Naive thymus-derived CD8-positive, alpha-beta T cell (primary cell): ENCODE measurements around the gene RFK. TPM values are rescaled to one million over a fixed set of nuclear protein-coding genes. Genes with fewer than 3 reads are reported as not detected.

Experiments
- ATAC-seq, 2 donors: fragments of 150-1000 bp; cut with Tn5 transposase in 1 of 2; sonication (Bioruptor Pico), chemical (Tn5 transposase) in 1 of 2; 1 replicate in 1 of 2; 2 replicates in 1 of 2; pipeline ENCODE4 v1.10.0; 2021; ENCODE audit warnings: mild to moderate bottlenecking in 2 of 2, moderate library complexity in 2 of 2
- POLR2A ChIA-PET: fragments of 350-600 bp; sonication (Branson Sonifier 250); formaldehyde crosslinking; loops from one replicate; lab custom pipeline; 2021; ENCODE audit warnings: antibody characterized with exemption; lab: Charles Lee
- DNase-seq, 10 donors: peaks; one replicate each; pipeline versions ENCODE4 v3.0.0 to v3.0.0-alpha.2; 2020 to 2022
- H3K27ac Mint-ChIP-seq, 10 donors: one replicate each; pipeline ENCODE4 v1.8.0; 2020 to 2022; ENCODE audit warnings: mild to moderate bottlenecking in 10 of 10, mixed read lengths in 10 of 10, moderate library complexity in 4 of 10, inconsistent platforms in 1 of 10
- H3K27me3 Mint-ChIP-seq, 5 donors: one replicate each; pipeline ENCODE4 v1.8.0; 2021 to 2022; ENCODE audit warnings: mixed read lengths in 5 of 5
- H3K36me3 Mint-ChIP-seq, 3 donors: one replicate each; pipeline ENCODE4 v1.8.0; 2020 to 2022; ENCODE audit warnings: mixed read lengths in 3 of 3, mild to moderate bottlenecking in 2 of 3, inconsistent platforms in 1 of 3
- H3K4me1 Mint-ChIP-seq, 4 donors: one replicate each; pipeline ENCODE4 v1.8.0; 2021 to 2022; ENCODE audit warnings: mixed read lengths in 4 of 4
- H3K4me3 Mint-ChIP-seq, 10 donors: one replicate each; pipeline ENCODE4 v1.8.0; 2020 to 2022; ENCODE audit warnings: mild to moderate bottlenecking in 10 of 10, mixed read lengths in 10 of 10, moderate library complexity in 6 of 10, inconsistent platforms in 1 of 10
- H3K9me3 Mint-ChIP-seq, 9 donors: one replicate each; pipeline ENCODE4 v1.8.0; 2020 to 2022; ENCODE audit warnings: mixed read lengths in 9 of 9, mild to moderate bottlenecking in 3 of 9, inconsistent platforms in 1 of 9, moderate library complexity in 1 of 9
- polyA plus RNA-seq, 3 donors: library from polyadenylated mRNA; unstranded; fragments of 300-500 nt; fragmentation: Illumina TruSeq; gene quantifications; one replicate each; pipeline ENCODE4 v1.2.3, GENCODE V29; 2021
- total RNA-seq, 8 experiments: library from RNA in 2 of 8; stranded (reverse) in 2 of 8; gene quantifications; one replicate each; pipeline ENCODE4 v1.2.3 and lab custom pipeline; 2021 to 2026

RFK gene
- total and polyA plus RNA-seq, 5 experiments from 2014 or later, result 13.2 to 24.1 (median 18.9) TPM

- H3K9me3 Mint-ChIP-seq, result no peaks in the 10 kb centered on the region
- POLR2A ChIA-PET, result no interaction called here
- no peaks in the 10 kb centered on the region for H3K4me1 Mint-ChIP-seq
- no peak for ATAC-seq
- H3K36me3 Mint-ChIP-seq, result no peaks in the 10 kb centered on the region
- no peak for DNase-seq
- H3K27me3 Mint-ChIP-seq, result peaks cover 1 to 13% (median 4%) of the 10 kb centered on the region in 5 donors
- no peak overlapping the region for H3K4me3 Mint-ChIP-seq
- no peak overlapping the region for H3K27ac Mint-ChIP-seq
Measured at GRCh38 chr9:76359766-76360165, 34.5 kb downstream of the RFK start.

- H3K9me3 Mint-ChIP-seq, result no peaks in the 10 kb centered on the region
- no peak overlapping the region for H3K27ac Mint-ChIP-seq
- DNase-seq (no peak), ATAC-seq (no peak)
- H3K36me3 Mint-ChIP-seq, result no peaks in the 10 kb centered on the region
- H3K4me3 Mint-ChIP-seq, result no peak overlapping the region
- H3K27me3 Mint-ChIP-seq, result peaks cover under 1 to 13% (median 2%) of the 10 kb centered on the region in 5 donors
- POLR2A ChIA-PET, result no interaction called here
- H3K4me1 Mint-ChIP-seq, result no peaks in the 10 kb centered on the region
Measured at GRCh38 chr9:76359365-76359764, 34.9 kb downstream of the RFK start.

- Mint-ChIP-seq H3K36me3 (no peaks in the 10 kb centered on the region), H3K9me3 (no peaks in the 10 kb centered on the region), H3K4me1 (no peaks in the 10 kb centered on the region), H3K27me3 (peaks cover 0 to 13% (median 2%) of the 10 kb centered on the region in 5 donors), H3K27ac (no peak overlapping the region), H3K4me3 (no peak overlapping the region)
- ATAC-seq, result no peak
- POLR2A ChIA-PET, result no interaction called here
- DNase-seq, result no peak
Measured at GRCh38 chr9:76358628-76359280, 35.5 kb downstream of the RFK start.

GRCh38 chr9:76357555-76357954, 36.7 kb downstream of the RFK start:
- H3K9me3 Mint-ChIP-seq, result no peaks in the 10 kb centered on the region
- no peaks in the 10 kb centered on the region for H3K36me3 Mint-ChIP-seq
- POLR2A ChIA-PET, result no interaction called here
- H3K4me1 Mint-ChIP-seq, result no peaks in the 10 kb centered on the region
- no peak for DNase-seq
- H3K4me3 Mint-ChIP-seq, result no peak overlapping the region
- H3K27me3 Mint-ChIP-seq, result peaks cover 0 to 4% (median 1%) of the 10 kb centered on the region in 5 donors
- ATAC-seq, result no peak
- no peak overlapping the region for H3K27ac Mint-ChIP-seq

- Mint-ChIP-seq H3K27ac (no peak overlapping the region), H3K36me3 (no peaks in the 10 kb centered on the region), H3K9me3 (peaks cover 0 to 9% (median 0%) of the 10 kb centered on the region in 9 donors), H3K4me3 (no peak overlapping the region), H3K4me1 (peaks cover 0 to 8% (median 0%) of the 10 kb centered on the region in 4 donors), H3K27me3 (peaks cover 1 to 10% (median 3%) of the 10 kb centered on the region in 5 donors)
- ATAC-seq (no peak), DNase-seq (no peak)
- POLR2A ChIA-PET, result no interaction called here
Measured at GRCh38 chr9:76355886-76356285, 38.3 kb downstream of the RFK start.

DNA sequence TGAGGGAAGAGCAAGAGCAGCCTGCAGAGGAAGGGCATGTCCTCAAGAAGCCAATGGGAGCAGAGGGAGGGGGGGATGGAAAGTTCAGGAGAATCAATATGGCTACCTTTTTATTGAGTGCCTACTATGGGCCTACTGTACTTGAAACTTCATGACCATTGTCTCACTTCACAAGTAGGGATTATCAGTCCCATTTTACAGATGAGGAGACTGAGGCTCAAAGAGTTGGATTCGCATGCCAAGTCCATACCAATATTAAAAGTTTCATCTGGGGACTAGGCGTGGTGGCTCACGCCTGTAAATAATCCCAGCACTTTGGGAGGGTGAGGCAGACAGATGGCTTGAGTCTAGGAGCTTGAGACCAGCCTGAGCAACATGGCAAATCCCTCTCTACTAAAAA, 40.0 kb downstream of the RFK start:
- Mint-ChIP-seq H3K36me3 (no peaks in the 10 kb centered on the region), H3K27me3 (peaks cover 1 to 11% (median 3%) of the 10 kb centered on the region in 5 donors), H3K4me3 (no peak overlapping the region), H3K27ac (no peak overlapping the region), H3K4me1 (peaks cover 0 to 8% (median 0%) of the 10 kb centered on the region in 4 donors), H3K9me3 (peaks cover 0 to 9% (median 0%) of the 10 kb centered on the region in 9 donors)
- no peak for ATAC-seq
- POLR2A ChIA-PET, result no interaction called here
- DNase-seq, result no peak

- Mint-ChIP-seq H3K27ac (no peak overlapping the region), H3K9me3 (peaks cover 0 to 9% (median 0%) of the 10 kb centered on the region in 9 donors), H3K27me3 (peaks cover 1 to 11% (median 3%) of the 10 kb centered on the region in 5 donors), H3K36me3 (no peaks in the 10 kb centered on the region), H3K4me3 (no peak overlapping the region), H3K4me1 (peaks cover 0 to 8% (median 0%) of the 10 kb centered on the region in 4 donors)
- no peak for ATAC-seq
- DNase-seq, result no peak
- POLR2A ChIA-PET, result no interaction called here
Measured at GRCh38 chr9:76353280-76353679, 40.9 kb downstream of the RFK start.

- Mint-ChIP-seq H3K4me1 (peaks cover 0 to 8% (median 0%) of the 10 kb centered on the region in 4 donors), H3K9me3 (peaks cover 0 to 9% (median 0%) of the 10 kb centered on the region in 9 donors), H3K4me3 (no peak overlapping the region), H3K36me3 (no peaks in the 10 kb centered on the region), H3K27me3 (peaks cover 1 to 11% (median 3%) of the 10 kb centered on the region in 5 donors), H3K27ac (no peak overlapping the region)
- POLR2A ChIA-PET, result no interaction called here
- ATAC-seq (no peak), DNase-seq (no peak)
Measured at GRCh38 chr9:76352026-76352620, 42.1 kb downstream of the RFK start.

DNA sequence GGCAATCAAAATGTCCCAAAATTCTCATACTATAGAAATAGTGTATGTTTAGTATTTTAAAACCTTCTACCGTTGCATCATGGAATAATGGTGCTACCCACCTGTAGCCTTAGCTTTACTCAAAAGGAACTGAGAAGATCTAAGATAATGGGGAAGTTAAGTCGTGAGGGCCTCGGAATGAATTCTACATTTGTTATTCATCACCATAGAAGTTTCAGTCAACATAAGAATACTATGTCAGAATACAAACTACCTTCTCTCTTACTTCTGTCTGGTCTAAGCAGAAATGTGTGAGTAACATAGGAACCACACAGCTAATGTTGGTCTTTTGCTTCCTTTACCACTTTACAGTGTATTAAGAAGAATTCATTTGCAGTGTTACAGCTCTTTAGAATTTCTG, 43.2 kb downstream of the RFK start:
- POLR2A ChIA-PET, result no interaction called here
- peaks cover 0 to 8% (median 0%) of the 10 kb centered on the region in 4 donors for H3K4me1 Mint-ChIP-seq
- H3K9me3 Mint-ChIP-seq, result peaks cover 0 to 9% (median 0%) of the 10 kb centered on the region in 9 donors
- DNase-seq (no peak), ATAC-seq (no peak)
- peaks cover 1 to 11% (median 3%) of the 10 kb centered on the region in 5 donors for H3K27me3 Mint-ChIP-seq
- no peak overlapping the region for H3K27ac Mint-ChIP-seq
- no peaks in the 10 kb centered on the region for H3K36me3 Mint-ChIP-seq
- H3K4me3 Mint-ChIP-seq, result no peak overlapping the region

DNA sequence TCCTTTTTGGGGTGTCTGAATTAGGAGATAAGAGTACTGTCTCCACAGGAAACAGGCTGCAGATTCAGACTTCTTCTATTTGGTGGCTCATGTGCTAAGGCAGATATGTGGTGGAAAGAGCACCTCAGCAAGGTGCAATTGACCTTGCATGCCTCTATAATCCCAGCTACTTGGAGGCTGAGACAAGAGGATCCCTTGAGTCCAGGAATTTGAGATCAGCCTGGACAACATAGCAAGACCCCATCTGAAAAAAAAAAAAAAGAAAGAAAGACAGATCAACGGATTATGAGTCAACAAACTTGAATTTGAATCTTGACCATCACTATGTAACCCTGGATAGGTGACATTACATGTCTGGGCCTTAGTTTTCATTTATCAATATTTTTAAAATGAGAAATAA, 44.4 kb downstream of the RFK start:
- Mint-ChIP-seq H3K27ac (no peak overlapping the region), H3K9me3 (peaks cover 0 to 9% (median 0%) of the 10 kb centered on the region in 9 donors), H3K27me3 (peaks cover 0 to 11% (median 3%) of the 10 kb centered on the region in 5 donors), H3K36me3 (no peaks in the 10 kb centered on the region), H3K4me1 (peaks cover 0 to 8% (median 0%) of the 10 kb centered on the region in 4 donors), H3K4me3 (no peak overlapping the region)
- ATAC-seq (no peak), DNase-seq (no peak)
- POLR2A ChIA-PET, result no interaction called here

- POLR2A ChIA-PET, result no interaction called here
- Mint-ChIP-seq H3K9me3 (peaks cover 0 to 6% (median 3%) of the 10 kb centered on the region in 9 donors), H3K36me3 (peaks cover 0 to 2% (median 0%) of the 10 kb centered on the region in 3 donors), H3K27me3 (peaks cover 9 to 36% (median 18%) of the 10 kb centered on the region in 5 donors), H3K4me1 (no peaks in the 10 kb centered on the region), H3K4me3 (no peak overlapping the region), H3K27ac (no peak overlapping the region)
- no peak for ATAC-seq
- DNase-seq, result no peak
Measured at GRCh38 chr9:76342858-76343257, 51.4 kb downstream of the RFK start.

DNA sequence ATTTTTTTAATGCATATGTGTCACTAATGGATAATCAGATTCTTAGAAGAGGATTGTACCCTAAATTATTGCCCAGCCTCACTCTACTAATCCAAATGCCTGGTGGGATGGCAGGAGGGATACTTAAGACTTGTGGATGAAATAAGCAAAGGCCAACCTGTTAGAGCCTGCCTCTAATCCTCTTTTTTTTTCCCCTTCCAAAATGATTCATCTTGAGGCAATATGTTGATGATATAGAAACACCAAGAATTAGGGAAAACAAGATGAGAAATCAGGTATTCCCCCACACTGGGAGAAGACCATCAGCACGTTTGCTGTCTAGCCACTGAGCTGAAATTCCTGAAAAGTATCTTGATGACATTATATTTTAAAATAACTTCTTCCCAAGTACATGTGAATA, 52.0 kb downstream of the RFK start:
- H3K4me1 Mint-ChIP-seq, result no peaks in the 10 kb centered on the region
- no peak overlapping the region for H3K27ac Mint-ChIP-seq
- ATAC-seq, result no peak
- no peak for DNase-seq
- no peak overlapping the region for H3K4me3 Mint-ChIP-seq
- POLR2A ChIA-PET, result no interaction called here
- H3K36me3 Mint-ChIP-seq, result peaks cover 0 to 2% (median 0%) of the 10 kb centered on the region in 3 donors
- H3K9me3 Mint-ChIP-seq, result peaks cover 0 to 6% (median 3%) of the 10 kb centered on the region in 9 donors
- H3K27me3 Mint-ChIP-seq, result peaks cover 9 to 36% (median 18%) of the 10 kb centered on the region in 5 donors

GRCh38 chr9:76341616-76342015, 52.6 kb downstream of the RFK start:
- H3K27me3 Mint-ChIP-seq, result peaks cover 9 to 36% (median 18%) of the 10 kb centered on the region in 5 donors
- no peaks in the 10 kb centered on the region for H3K4me1 Mint-ChIP-seq
- H3K36me3 Mint-ChIP-seq, result peaks cover 0 to 2% (median 0%) of the 10 kb centered on the region in 3 donors
- DNase-seq (no peak), ATAC-seq (no peak)
- no peak overlapping the region for H3K4me3 Mint-ChIP-seq
- no peak overlapping the region for H3K27ac Mint-ChIP-seq
- POLR2A ChIA-PET, result no interaction called here
- peaks cover 0 to 6% (median 3%) of the 10 kb centered on the region in 9 donors for H3K9me3 Mint-ChIP-seq
